ENCODE data around the gene SAXO1.

- TF ChIP-seq CTCF (conservative IDR thresholded peaks at IDR 0.05) (no peak), ZFX (IDR thresholded peaks at IDR 0.05) (no peak)
Observed at GRCh38 chr9:18888290-18888689, 144.7 kb downstream of the SAXO1 start.

Measured in C4-2B (cell line).